BJ (cell line): Measurements from ENCODE around the gene RPN1. TPM values are rescaled to one million over a fixed set of nuclear protein-coding genes. Genes with fewer than 3 reads are reported as not detected.

Experiments
- CTCF ChIA-PET: fragments of 350-600 bp; formaldehyde crosslinking; extraction: SDS; loops from one replicate; lab custom pipeline; 2021; ENCODE audit warnings: antibody characterized with exemption, inconsistent platforms; lab: Yijun Ruan, JAX
- POLR2A ChIA-PET: fragments of 300-600 bp; sonication (Branson Sonifier 250); formaldehyde crosslinking; extraction: SDS; loops from one replicate; lab custom pipeline; 2021; ENCODE audit warnings: antibody characterized with exemption; lab: Charles Lee
- DNase-seq: peaks from one replicate; pipeline ENCODE4 v3.0.0-alpha.2; 2011; ENCODE audit warnings: low read depth
- H3K27me3 ChIP-seq: 2 replicates; pipeline ENCODE4 v1.6.0; 2011; ENCODE audit warnings: low read length; ENCODE audit not compliant: control insufficient read depth, insufficient read depth
- H3K36me3 ChIP-seq: 2 replicates; pipeline ENCODE4 v1.5.1; 2011; ENCODE audit warnings: low read length; ENCODE audit not compliant: control insufficient read depth, insufficient read depth
- H3K4me3 ChIP-seq: 2 replicates; pipeline ENCODE4 v1.5.1; 2011; ENCODE audit warnings: low read depth, mild to moderate bottlenecking, control low read depth, low read length
- polyA plus RNA-seq: library from polyadenylated mRNA; depleted of rRNA; stranded (reverse); fragments of >200 nt; gene quantifications from 2 replicates; pipeline ENCODE4 v1.2.3, GENCODE V29; 2011
- TF ChIP-seq, protein P1 (sequence below): IDR thresholded peaks from 2 replicates; pipeline ENCODE4 v1.5.1; 2011; ENCODE audit warnings: low read depth, mild to moderate bottlenecking, control low read depth, inconsistent platforms, low read length, moderate library complexity; ENCODE audit not compliant: insufficient read depth

Gene RPN1
- polyA plus RNA-seq, 1 experiment: 370 TPM

DNA sequence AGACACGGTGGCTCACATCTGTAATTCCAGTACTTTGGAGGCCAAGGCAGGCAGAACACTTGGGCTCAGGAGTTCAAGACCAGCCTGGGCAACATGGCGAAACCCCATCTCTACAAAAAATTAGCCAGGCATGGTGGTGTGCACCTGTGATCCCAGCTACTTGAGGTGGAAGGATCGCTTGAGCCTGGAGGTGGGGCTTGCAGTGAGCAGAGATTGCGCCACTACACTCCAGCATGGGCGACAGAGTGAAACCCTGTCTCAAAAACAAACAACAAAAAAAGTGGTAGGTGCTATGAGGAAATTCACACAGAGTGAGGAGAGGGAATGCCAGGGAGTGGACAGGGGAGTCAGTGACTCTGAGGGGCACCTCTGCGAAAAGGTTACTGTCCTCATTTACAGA is 29.4 kb downstream of the RPN1 start:
- TF ChIP-seq, protein P1, sequence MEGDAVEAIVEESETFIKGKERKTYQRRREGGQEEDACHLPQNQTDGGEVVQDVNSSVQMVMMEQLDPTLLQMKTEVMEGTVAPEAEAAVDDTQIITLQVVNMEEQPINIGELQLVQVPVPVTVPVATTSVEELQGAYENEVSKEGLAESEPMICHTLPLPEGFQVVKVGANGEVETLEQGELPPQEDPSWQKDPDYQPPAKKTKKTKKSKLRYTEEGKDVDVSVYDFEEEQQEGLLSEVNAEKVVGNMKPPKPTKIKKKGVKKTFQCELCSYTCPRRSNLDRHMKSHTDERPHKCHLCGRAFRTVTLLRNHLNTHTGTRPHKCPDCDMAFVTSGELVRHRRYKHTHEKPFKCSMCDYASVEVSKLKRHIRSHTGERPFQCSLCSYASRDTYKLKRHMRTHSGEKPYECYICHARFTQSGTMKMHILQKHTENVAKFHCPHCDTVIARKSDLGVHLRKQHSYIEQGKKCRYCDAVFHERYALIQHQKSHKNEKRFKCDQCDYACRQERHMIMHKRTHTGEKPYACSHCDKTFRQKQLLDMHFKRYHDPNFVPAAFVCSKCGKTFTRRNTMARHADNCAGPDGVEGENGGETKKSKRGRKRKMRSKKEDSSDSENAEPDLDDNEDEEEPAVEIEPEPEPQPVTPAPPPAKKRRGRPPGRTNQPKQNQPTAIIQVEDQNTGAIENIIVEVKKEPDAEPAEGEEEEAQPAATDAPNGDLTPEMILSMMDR: no peak
- H3K4me3 ChIP-seq: no peak overlapping the region
- ChIA-PET CTCF (interaction anchor here (2.1 kb wide), 1 partner anchor 13 kb away, joined by 8 read pairs; no protein-coding TSS in a partner anchor), POLR2A (no interaction called here)
- no peaks in the 10 kb centered on the region for H3K27me3 ChIP-seq
- DNase-seq: no peak
- H3K36me3 ChIP-seq: peaks cover 27% of the 10 kb centered on the region

DNA sequence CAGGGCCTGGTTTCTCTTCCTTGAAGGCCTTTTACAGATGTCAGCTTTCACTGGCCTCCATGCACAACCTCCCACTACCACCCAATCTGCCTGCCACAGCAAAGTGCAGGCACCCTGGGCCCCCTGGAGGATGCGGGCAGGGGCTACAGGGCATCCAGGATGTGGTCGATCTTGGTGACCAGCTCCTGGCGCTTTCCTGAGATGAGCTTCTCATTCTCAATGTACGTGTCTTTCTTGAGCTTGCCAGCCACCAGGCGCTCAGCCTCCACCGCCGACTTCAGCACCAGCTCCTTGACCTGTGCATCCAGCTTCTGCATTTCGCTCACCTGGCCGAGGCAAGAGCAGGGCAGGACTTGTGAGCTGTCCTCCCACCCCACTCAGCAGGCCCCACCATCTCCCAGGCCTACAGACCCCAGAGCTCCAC is 30.3 kb downstream of the RPN1 start:
- no peaks in the 10 kb centered on the region for H3K27me3 ChIP-seq
- ChIA-PET CTCF (interaction anchor here (1.4 to 2.1 kb wide), 2 partner anchors 12 to 18 kb away, joined by 3 to 8 read pairs; no protein-coding TSS in a partner anchor), POLR2A (no interaction called here)
- DNase-seq: no peak
- no peak overlapping the region for H3K4me3 ChIP-seq
- TF ChIP-seq, protein P1: no peak
- H3K36me3 ChIP-seq: peaks cover 22% of the 10 kb centered on the region

DNA sequence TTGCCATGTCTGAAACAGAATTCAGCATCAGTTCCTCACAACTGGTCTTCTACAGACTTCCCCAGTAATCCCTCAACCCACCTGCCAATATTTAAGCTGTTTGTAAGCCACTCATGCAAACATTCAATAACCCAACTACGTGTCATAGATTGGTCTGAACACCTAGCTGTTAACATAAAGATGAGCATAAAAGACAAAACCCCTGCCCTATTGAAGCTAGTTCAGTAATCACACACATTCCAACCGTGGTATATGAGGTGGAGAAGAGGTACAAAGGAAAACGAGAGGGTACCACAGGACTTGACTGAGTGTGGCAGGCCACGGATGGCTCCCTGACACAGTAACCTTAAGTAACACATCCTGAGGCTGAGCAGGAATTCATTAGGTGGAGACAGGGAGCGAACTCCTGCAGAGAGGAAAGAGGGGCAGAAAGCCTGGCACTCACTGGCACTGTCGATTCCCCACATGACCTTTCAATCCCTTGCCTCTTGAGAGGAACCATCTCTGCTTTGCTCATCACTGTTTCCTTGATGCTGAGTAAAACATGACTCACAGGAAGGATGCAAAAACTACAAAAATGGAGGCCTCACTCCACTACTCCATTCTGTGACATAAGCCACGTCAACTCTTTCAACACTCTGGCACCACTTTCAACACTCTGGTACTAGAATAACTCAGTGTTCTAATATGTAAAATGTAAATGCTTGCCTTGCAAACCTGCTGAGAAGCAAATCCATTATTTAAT is 31.3 kb downstream of the RPN1 start:
- TF ChIP-seq, protein P1: no peak
- Histone ChIP-seq H3K36me3 (peaks cover 13% of the 10 kb centered on the region), H3K27me3 (no peaks in the 10 kb centered on the region), H3K4me3 (no peak overlapping the region)
- ChIA-PET POLR2A (no interaction called here), CTCF (interaction anchor here (1.4 to 3.5 kb wide), 2 partner anchors 19 to 228 kb away, joined by 3 to 18 read pairs; no protein-coding TSS in a partner anchor)
- no peak for DNase-seq

DNA sequence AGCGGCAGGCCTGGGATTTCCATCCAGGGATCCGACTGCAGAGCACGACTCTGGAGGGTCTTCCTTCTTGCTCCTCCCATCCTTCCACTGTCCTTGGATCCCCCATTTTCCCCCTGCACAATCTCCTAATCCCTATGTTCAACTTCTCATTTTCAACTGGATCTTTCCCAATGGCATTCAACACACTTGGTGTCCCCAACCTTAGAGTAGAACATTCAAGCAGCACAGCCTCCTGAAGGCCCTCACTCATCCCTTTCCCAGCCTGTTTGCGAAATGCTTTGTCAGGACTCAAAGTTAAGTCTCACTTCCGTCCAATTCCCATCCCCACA is 32.3 kb downstream of the RPN1 start:
- DNase-seq: no peak
- CTCF ChIA-PET: interaction anchor here (0.8 to 3.5 kb wide), 22 partner anchors 7 to 506 kb away, joined by 3 to 38 read pairs (median 5); partner anchors contain the start of genes ACAD9, RPN1 and RUVBL1
- peak overlapping the region; percentile 62 for H3K4me3 ChIP-seq

More for the DNA sequence above, 32.3 kb downstream of the RPN1 start:
- TF ChIP-seq, protein P1: no peak
- POLR2A ChIA-PET: no interaction called here
- peaks cover 12% of the 10 kb centered on the region for H3K36me3 ChIP-seq
- no peaks in the 10 kb centered on the region for H3K27me3 ChIP-seq
